Measurements from ENCODE around the gene EML6. TPM values are rescaled to one million over a fixed set of nuclear protein-coding genes. Genes with fewer than 3 reads are reported as not detected.

The EML6 gene
- total RNA-seq, 6 donors from 2014 or later = 1.5 to 7.3 (median 4.0) TPM

GRCh38 chr2:54757500-54757899 is 34.0 kb downstream of the EML6 start:
- no peak for ATAC-seq (ENCODE audit: low FRiP score in 2 of 2)
- DNase-seq = no peak
- no peaks in the 10 kb centered on the region for H3K4me1 ChIP-seq
- 78 to 91% methylated on average over 4 of the region's 4 CpGs for WGBS, 2 donors
- H3K4me3 ChIP-seq = no peak overlapping the region
- H3K9me3 ChIP-seq = no peaks in the 10 kb centered on the region
- H3K36me3 ChIP-seq = no peaks in the 10 kb centered on the region
- no peaks in the 10 kb centered on the region for H3K27me3 ChIP-seq
- TF ChIP-seq POLR2AphosphoS5 (IDR thresholded peaks at IDR 0.05) (no peak), EP300 (IDR thresholded peaks at IDR 0.05) (no peak), POLR2A (IDR thresholded peaks at IDR 0.05) (no peak)
- TF ChIP-seq, protein P1, sequence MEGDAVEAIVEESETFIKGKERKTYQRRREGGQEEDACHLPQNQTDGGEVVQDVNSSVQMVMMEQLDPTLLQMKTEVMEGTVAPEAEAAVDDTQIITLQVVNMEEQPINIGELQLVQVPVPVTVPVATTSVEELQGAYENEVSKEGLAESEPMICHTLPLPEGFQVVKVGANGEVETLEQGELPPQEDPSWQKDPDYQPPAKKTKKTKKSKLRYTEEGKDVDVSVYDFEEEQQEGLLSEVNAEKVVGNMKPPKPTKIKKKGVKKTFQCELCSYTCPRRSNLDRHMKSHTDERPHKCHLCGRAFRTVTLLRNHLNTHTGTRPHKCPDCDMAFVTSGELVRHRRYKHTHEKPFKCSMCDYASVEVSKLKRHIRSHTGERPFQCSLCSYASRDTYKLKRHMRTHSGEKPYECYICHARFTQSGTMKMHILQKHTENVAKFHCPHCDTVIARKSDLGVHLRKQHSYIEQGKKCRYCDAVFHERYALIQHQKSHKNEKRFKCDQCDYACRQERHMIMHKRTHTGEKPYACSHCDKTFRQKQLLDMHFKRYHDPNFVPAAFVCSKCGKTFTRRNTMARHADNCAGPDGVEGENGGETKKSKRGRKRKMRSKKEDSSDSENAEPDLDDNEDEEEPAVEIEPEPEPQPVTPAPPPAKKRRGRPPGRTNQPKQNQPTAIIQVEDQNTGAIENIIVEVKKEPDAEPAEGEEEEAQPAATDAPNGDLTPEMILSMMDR (IDR thresholded peaks at IDR 0.05) = no peak
- H3K27ac ChIP-seq = no peak overlapping the region

- ATAC-seq (ENCODE audit: low FRiP score in 2 of 2) (no peak), DNase-seq (no peak)
- Histone ChIP-seq H3K4me3 (no peak overlapping the region), H3K27me3 (no peaks in the 10 kb centered on the region), H3K27ac (no peak overlapping the region), H3K4me1 (no peaks in the 10 kb centered on the region), H3K36me3 (no peaks in the 10 kb centered on the region), H3K9me3 (no peaks in the 10 kb centered on the region)
- TF ChIP-seq EP300 (IDR thresholded peaks at IDR 0.05) = no peak
- 65 to 79% methylated on average over 1 of the region's 1 CpG for WGBS, 2 donors
These were observed 35.5 kb downstream of the EML6 start for GRCh38 chr2:54758951-54759350.

DNA sequence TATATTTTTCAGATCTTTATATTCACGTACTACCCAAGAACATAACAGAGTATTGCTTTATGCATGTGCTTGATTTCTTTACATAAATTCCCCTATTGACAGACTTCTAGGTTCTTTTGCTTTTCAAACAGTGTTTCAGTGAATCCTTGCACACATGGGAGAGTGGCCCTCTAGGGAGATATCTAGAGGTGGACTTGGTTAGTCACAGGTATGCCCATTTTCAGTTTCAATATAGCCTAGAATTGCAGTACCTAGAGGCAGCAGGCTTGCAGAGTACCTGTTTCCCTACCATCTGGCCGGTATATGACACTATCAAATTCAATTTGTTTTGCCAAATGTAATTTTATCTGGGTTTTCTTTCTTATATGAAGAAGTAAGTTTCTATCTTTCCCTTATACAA is 36.8 kb downstream of the EML6 start:
- H3K27me3 ChIP-seq = no peaks in the 10 kb centered on the region
- no peak overlapping the region for H3K27ac ChIP-seq
- no peak for ATAC-seq (ENCODE audit: low FRiP score in 2 of 2)
- no peak for TF ChIP-seq POLR2A (IDR thresholded peaks at IDR 0.05)
- TF ChIP-seq, protein P1 (IDR thresholded peaks at IDR 0.05) = no peak
- no peak for TF ChIP-seq EP300 (IDR thresholded peaks at IDR 0.05)
- TF ChIP-seq POLR2AphosphoS5 (IDR thresholded peaks at IDR 0.05) = no peak
- no peak for DNase-seq
- no peaks in the 10 kb centered on the region for H3K36me3 ChIP-seq
- 89 to 97% methylated on average over 2 of the region's 2 CpGs for WGBS, 2 donors
- H3K9me3 ChIP-seq = no peaks in the 10 kb centered on the region
- no peak overlapping the region for H3K4me3 ChIP-seq
- no peaks in the 10 kb centered on the region for H3K4me1 ChIP-seq

DNA sequence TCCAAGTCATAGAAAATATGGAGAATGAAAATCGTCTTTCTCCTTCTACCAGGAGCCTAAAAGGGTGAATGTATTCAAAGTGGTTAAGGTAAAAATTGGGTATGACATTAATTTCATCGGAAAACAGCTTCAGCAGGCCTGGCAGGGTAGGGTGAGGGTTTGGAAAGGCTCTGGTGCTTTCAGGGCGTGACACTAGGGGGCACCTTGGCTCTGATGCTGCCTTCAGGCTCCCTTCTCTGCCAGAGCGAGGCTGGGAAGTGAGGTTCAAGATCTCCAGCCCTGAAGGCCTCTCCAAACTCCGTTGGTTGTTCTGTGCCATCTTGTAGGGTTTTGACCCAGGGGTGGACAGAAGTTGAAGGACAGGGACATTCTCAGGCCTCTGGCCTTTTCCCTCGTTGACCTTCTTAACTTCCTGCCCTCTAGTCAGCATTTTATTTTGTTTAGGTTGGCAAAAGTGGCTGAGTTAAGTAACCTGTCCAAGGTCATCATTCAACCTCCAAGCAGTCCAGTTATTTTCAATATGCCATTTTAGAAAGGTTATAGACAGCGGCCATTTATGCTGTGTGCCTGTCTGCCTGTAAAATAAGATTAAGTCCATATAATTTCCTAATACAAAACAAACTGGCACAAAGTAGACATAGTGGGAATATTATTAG is 40.3 kb downstream of the EML6 start:
- ATAC-seq (ENCODE audit: low FRiP score in 2 of 2) (no peak), DNase-seq (no peak)
- WGBS, 2 donors = 75 to 81% methylated on average over 7 of the region's 7 CpGs
- H3K27me3 ChIP-seq = no peaks in the 10 kb centered on the region
- no peak overlapping the region for H3K4me3 ChIP-seq
- TF ChIP-seq, protein P1 (IDR thresholded peaks at IDR 0.05) = no peak
- no peak for TF ChIP-seq POLR2AphosphoS5 (IDR thresholded peaks at IDR 0.05)
- no peak for TF ChIP-seq POLR2A (IDR thresholded peaks at IDR 0.05)
- no peak for TF ChIP-seq EP300 (IDR thresholded peaks at IDR 0.05)
- no peaks in the 10 kb centered on the region for H3K36me3 ChIP-seq
- H3K27ac ChIP-seq = no peak overlapping the region
- H3K4me1 ChIP-seq = no peaks in the 10 kb centered on the region
- H3K9me3 ChIP-seq = no peaks in the 10 kb centered on the region

DNA sequence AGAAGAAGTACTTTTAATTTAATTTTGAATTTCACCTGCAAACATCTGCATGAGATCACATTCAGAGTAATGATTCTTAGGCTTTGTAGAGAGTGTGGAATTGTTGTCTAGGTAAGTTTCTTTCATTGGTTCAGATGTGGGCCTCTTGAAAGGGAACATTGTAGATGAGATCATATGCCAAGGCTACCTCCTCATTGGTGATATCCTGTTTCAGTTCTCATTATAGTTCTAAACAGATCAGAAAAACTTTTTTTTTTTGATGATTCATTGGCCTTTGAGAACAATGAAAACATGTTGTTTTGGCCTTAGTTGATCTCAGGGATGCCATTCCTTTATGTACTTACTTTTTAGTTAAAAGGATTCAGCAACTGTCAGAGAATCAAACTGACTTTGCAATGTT is 44.5 kb downstream of the EML6 start:
- Histone ChIP-seq H3K4me1 (no peaks in the 10 kb centered on the region), H3K27me3 (no peaks in the 10 kb centered on the region), H3K4me3 (no peak overlapping the region), H3K36me3 (no peaks in the 10 kb centered on the region), H3K9me3 (no peaks in the 10 kb centered on the region), H3K27ac (no peak overlapping the region)
- TF ChIP-seq POLR2AphosphoS5 (IDR thresholded peaks at IDR 0.05) (no peak), EP300 (IDR thresholded peaks at IDR 0.05) (no peak), POLR2A (IDR thresholded peaks at IDR 0.05) (no peak)
- TF ChIP-seq, protein P1 (IDR thresholded peaks at IDR 0.05) = no peak
- no peak for DNase-seq
- no peak for ATAC-seq (ENCODE audit: low FRiP score in 2 of 2)

Measured in upper lobe of left lung (tissue), 6 donors.